Stimulated activated CD4-positive, alpha-beta T cell treated with anti-CD3 and anti-CD28 coated beads, Interleukin-1b, Interleukin-23, amount 100 ng/mL, for 1 hour (primary cell): ENCODE results near the gene SNAPIN.
"Not testable (repeated sequence)": the region's sequence is repeated elsewhere in the genome, so short reads cannot be mapped to it uniquely, and the experiment has no call there.

Experiments
- DNase-seq, 2 donors: peaks; one replicate each; pipeline ENCODE4 v3.0.0-alpha.2; 2020; ENCODE audit warnings: low read depth in 2 of 2

Gene SNAPIN

GRCh38 chr1:153647346-153647714 lies 11.2 kb upstream of the SNAPIN start:
- DNase-seq, result no peak

- no peak for DNase-seq
Observed at GRCh38 chr1:153648000-153648643, 10.4 kb upstream of the SNAPIN start.

GRCh38 chr1:153649137-153649862 lies 9.2 kb upstream of the SNAPIN start:
- DNase-seq, result no peak

GRCh38 chr1:153649863-153650235 lies 8.7 kb upstream of the SNAPIN start:
- DNase-seq, result no peak

GRCh38 chr1:153651771-153652170 lies 6.7 kb upstream of the SNAPIN start:
- DNase-seq, result no peak

GRCh38 chr1:153652805-153653500 lies 5.5 kb upstream of the SNAPIN start:
- no peak for DNase-seq

GRCh38 chr1:153655333-153655732 lies 3.2 kb upstream of the SNAPIN start:
- DNase-seq, result no peak

- no peak for DNase-seq
Observed at GRCh38 chr1:153659175-153659534, 652 bp downstream of the SNAPIN start.

GRCh38 chr1:153659656-153660055 lies 1.2 kb downstream of the SNAPIN start:
- no peak for DNase-seq

- no peak for DNase-seq
Observed at GRCh38 chr1:153661111-153661708, 2.7 kb downstream of the SNAPIN start.

GRCh38 chr1:153662269-153662668 lies 3.8 kb downstream of the SNAPIN start:
- no peak for DNase-seq

- no peak for DNase-seq
Observed at GRCh38 chr1:153663211-153663610, 4.7 kb downstream of the SNAPIN start.

GRCh38 chr1:153667439-153667838 lies 8.9 kb downstream of the SNAPIN start:
- DNase-seq, result no peak

GRCh38 chr1:153668672-153669071 lies 10.2 kb downstream of the SNAPIN start:
- DNase-seq, result not testable (repeated sequence)

GRCh38 chr1:153669606-153670005 lies 11.1 kb downstream of the SNAPIN start:
- no peak for DNase-seq

GRCh38 chr1:153670257-153670858 lies 11.9 kb downstream of the SNAPIN start:
- DNase-seq, result no peak

GRCh38 chr1:153670859-153671627 lies 12.5 kb downstream of the SNAPIN start, which contains the start of gene ILF2:
ILF2 (minus strand) TSS chr1:153670993; CDS start chr1:153670922, 71 bp downstream.
- peak; percentile 91 to 94 for DNase-seq

- DNase-seq, result not testable (repeated sequence)
Observed at GRCh38 chr1:153671628-153672353, 13.3 kb downstream of the SNAPIN start.

- no peak for DNase-seq
Observed at GRCh38 chr1:153673511-153673910, 15.0 kb downstream of the SNAPIN start.

GRCh38 chr1:153677718-153678518 lies 19.4 kb downstream of the SNAPIN start:
- no peak for DNase-seq
